ENCODE results near the gene RNF130. TPM values are rescaled to one million over a fixed set of nuclear protein-coding genes. Genes with fewer than 3 reads are reported as not detected.
"Not testable (repeated sequence)": the region's sequence is repeated elsewhere in the genome, so short reads cannot be mapped to it uniquely, and the experiment has no call there.

Gene RNF130
- total and polyA plus RNA-seq, 3 donors from 2014 or later = 44.3 to 65.0 (median 56.5) TPM

- Histone ChIP-seq H3K27ac (peak overlapping the region; percentile 52 to 74), H3K4me3 (no peak overlapping the region), H3K9me3 (no peaks in the 10 kb centered on the region), H3K4me1 (peaks cover 6% of the 10 kb centered on the region), H3K36me3 (ENCODE audit: low read depth, missing control alignments) (no peaks in the 10 kb centered on the region), H3K27me3 (no peaks in the 10 kb centered on the region)
- DNase-seq = peak; percentile 88
- no peak for TF ChIP-seq CTCF (IDR thresholded peaks at IDR 0.05)
- no peak for TF ChIP-seq POLR2A (IDR thresholded peaks at IDR 0.05)
- intact Hi-C loops (cut with DNase I; ENCODE audit: low total_unique reads) = no loop called here
- WGBS, 2 donors = 64 to 65% methylated on average over 9 of the region's 9 CpGs
Measured at GRCh38 chr5:180093651-180094382, 22.3 kb upstream of the RNF130 start.

- H3K4me3 ChIP-seq = no peak overlapping the region
- H3K27ac ChIP-seq = peak overlapping the region; percentile 52 to 74
- peaks cover 6% of the 10 kb centered on the region for H3K4me1 ChIP-seq
- H3K36me3 ChIP-seq (ENCODE audit: low read depth, missing control alignments) = no peaks in the 10 kb centered on the region
- H3K27me3 ChIP-seq = no peaks in the 10 kb centered on the region
- no peaks in the 10 kb centered on the region for H3K9me3 ChIP-seq
- intact Hi-C loops (cut with DNase I; ENCODE audit: low total_unique reads) = no loop called here
- no peak for TF ChIP-seq CTCF (IDR thresholded peaks at IDR 0.05)
- no peak for TF ChIP-seq POLR2A (IDR thresholded peaks at IDR 0.05)
- WGBS, 2 donors = 85 to 87% methylated on average over 6 of the region's 6 CpGs
- no peak for DNase-seq
Measured at GRCh38 chr5:180093241-180093640, 21.7 kb upstream of the RNF130 start.

- TF ChIP-seq POLR2A (IDR thresholded peaks at IDR 0.05) = no peak
- TF ChIP-seq CTCF (IDR thresholded peaks at IDR 0.05) = peak in 1 of 3 experiments; percentile 16
- intact Hi-C loops (cut with DNase I; ENCODE audit: low total_unique reads) = no loop called here
- WGBS, 2 donors = 23 to 28% methylated on average over 17 of the region's 17 CpGs
- Histone ChIP-seq H3K9me3 (no peaks in the 10 kb centered on the region), H3K4me1 (peaks cover 6% of the 10 kb centered on the region), H3K4me3 (peak overlapping the region; percentile 55 to 67), H3K27me3 (no peaks in the 10 kb centered on the region), H3K36me3 (ENCODE audit: low read depth, missing control alignments) (no peaks in the 10 kb centered on the region), H3K27ac (peak overlapping the region; percentile 46 to 91)
- DNase-seq = peak; percentile 46
Measured at GRCh38 chr5:180090769-180091546, 19.4 kb upstream of the RNF130 start.

GRCh38 chr5:180090098-180090768 lies 18.7 kb upstream of the RNF130 start:
- TF ChIP-seq POLR2A (IDR thresholded peaks at IDR 0.05) (no peak), CTCF (IDR thresholded peaks at IDR 0.05) (peak; percentile 78 to 88 (median 84))
- peaks cover 6% of the 10 kb centered on the region for H3K4me1 ChIP-seq
- 1% methylated on average over 35 to 53 of the region's 58 CpGs for WGBS, 2 donors
- DNase-seq = peak; percentile 78
- H3K9me3 ChIP-seq = no peaks in the 10 kb centered on the region
- no peaks in the 10 kb centered on the region for H3K36me3 ChIP-seq (ENCODE audit: low read depth, missing control alignments)
- H3K4me3 ChIP-seq = peak overlapping the region; percentile 55 to 67
- intact Hi-C loops (cut with DNase I; ENCODE audit: low total_unique reads) = no loop called here
- H3K27ac ChIP-seq = peak overlapping the region; percentile 46 to 91
- H3K27me3 ChIP-seq = no peaks in the 10 kb centered on the region

GRCh38 chr5:180089628-180090027 lies 18.1 kb upstream of the RNF130 start:
- not testable (repeated sequence) for H3K4me1 ChIP-seq; H3K27me3 ChIP-seq; H3K36me3 ChIP-seq (ENCODE audit: low read depth, missing control alignments); DNase-seq; H3K9me3 ChIP-seq
- 46 to 56% methylated on average over 18 of the region's 18 CpGs for WGBS, 2 donors
- H3K27ac ChIP-seq = peak overlapping the region; percentile 46 to 91
- intact Hi-C loops (cut with DNase I; ENCODE audit: low total_unique reads) = loop anchor here (10.0 kb wide), 1 partner anchor 175 kb away; no protein-coding TSS in a partner anchor
- H3K4me3 ChIP-seq = peak overlapping the region; percentile 55 to 67
